Activated CD8-positive, alpha-beta memory T cell treated with anti-CD3 and anti-CD28 coated beads for 48 hours (primary cell): ENCODE measurements around the gene SDR42E1.
"Not testable (repeated sequence)": the region's sequence is repeated elsewhere in the genome, so short reads cannot be mapped to it uniquely, and the experiment has no call there.

ENCODE experiments used
- DNase-seq, 3 experiments: peaks; one replicate each; pipeline ENCODE4 v3.0.0-alpha.2; 2020; ENCODE audit warnings: low read depth in 2 of 3, low spot score in 2 of 3

SDR42E1 gene

DNA sequence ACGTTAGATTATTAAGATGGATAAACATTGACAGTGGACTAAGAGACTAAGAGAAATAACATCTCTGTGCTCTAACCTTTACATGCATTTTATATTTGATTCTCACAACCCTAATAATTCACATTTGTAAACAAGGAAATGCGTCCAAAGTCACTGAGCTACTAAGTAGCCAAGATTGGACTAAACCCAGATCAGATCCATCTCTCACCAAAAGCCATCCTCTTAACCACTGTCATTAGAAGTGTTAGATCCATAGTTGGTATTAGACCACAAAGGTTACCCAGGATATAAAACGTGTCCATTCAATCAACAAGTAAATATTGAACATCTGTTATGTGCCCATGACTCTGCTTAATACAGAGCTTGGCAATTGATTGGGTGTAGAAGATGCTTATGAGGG, 29.0 kb upstream of the SDR42E1 start:
- DNase-seq: no peak

DNA sequence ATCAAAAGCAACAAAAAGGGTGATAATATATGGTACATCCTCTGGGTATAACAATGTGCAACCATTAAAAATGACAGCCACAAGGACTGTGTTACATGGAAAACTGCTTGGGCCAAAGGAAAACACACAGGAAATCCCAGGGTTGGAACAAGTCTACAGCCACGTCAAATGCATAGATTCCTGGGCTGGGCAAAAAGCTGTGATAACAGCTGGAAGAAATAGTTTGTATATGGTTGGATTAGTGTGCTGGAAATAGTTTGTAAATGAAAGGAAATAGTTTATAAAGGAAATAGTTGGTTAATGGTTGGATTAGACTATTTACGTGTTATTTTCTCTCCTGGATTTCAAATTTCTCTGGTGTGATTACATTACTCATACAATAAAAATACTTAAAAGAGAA, 26.4 kb upstream of the SDR42E1 start:
- no peak for DNase-seq

DNA sequence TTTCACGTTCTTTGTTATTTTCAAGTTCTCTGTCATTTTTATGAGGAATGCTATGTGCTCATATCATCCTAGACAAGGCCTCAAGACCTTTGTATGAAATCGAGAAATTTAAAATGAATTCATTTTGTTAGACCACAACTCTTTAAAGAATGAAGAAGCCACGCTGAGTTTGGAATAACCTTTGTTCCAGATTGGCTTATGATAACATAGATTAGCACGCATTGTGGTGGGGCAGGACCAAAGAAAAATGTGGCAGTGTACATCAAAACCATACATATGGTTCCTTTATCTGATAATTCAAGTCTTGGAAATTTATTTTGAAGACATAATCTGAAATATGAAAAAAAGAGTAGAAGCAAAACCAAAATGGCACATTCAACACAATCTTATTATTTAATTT, 26.0 kb upstream of the SDR42E1 start:
- no peak for DNase-seq

DNA sequence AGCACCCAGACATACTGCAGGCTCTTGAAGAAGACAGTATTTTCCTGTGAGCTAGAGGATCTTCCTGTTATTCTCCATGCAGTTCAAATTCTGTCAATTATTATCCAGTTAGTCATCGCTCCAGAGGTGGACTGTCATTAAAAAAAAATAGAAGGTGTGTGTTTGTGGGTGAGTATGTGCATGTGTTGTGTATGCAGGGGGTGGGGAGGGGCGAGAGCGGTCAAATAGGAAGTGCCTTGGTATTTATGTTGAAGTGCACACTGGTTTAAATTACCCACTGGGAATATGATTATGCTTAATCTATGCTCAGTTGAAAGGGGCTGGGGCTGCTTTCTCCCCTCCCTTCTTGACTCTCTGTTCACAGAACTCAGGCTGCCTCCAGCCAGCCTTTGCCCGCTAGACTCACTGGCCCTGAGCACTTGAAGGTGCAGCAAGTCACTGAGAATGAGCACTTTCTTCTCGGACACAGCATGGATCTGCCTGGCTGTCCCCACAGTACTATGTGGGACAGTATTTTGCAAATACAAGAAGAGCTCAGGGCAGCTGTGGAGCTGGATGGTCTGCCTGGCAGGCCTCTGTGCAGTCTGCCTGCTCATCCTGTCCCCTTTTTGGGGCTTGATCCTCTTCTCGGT, 23.8 kb upstream of the SDR42E1 start, which contains the start of gene HSD17B2:
HSD17B2 (plus strand) TSS at position 273 of the 632 bp plus-strand sequence; CDS start at position 445, 172 bp downstream.
- no peak for DNase-seq

DNA sequence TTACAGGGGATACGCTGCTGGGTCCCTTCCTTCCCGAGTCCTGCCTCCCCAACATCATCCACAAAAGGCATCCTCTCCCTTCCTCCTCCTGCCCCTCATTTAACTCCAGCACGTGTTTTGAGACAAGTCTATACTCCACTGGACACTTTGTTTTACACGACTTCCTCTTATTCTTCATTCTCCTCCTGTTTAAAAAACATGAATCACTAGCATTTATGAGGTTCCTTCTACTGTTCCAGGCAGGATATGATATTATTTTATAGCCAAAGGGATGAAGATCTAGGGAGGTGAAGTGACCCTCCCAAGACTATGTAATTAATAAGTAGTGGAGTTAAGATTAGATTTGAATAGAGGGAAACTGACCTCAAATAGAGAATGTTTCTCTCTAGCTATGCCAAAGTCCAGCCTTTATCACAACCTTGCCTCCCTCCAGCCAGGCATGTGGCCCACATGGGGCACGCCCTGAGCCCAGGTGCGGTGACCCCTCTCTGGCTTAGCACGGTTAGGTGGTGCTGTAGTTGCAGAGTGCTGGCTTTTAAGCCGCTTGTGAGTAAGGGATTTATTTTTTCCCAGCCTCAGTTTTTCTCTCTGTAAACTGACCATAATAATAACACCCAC, 22.5 kb upstream of the SDR42E1 start:
- no peak for DNase-seq

DNA sequence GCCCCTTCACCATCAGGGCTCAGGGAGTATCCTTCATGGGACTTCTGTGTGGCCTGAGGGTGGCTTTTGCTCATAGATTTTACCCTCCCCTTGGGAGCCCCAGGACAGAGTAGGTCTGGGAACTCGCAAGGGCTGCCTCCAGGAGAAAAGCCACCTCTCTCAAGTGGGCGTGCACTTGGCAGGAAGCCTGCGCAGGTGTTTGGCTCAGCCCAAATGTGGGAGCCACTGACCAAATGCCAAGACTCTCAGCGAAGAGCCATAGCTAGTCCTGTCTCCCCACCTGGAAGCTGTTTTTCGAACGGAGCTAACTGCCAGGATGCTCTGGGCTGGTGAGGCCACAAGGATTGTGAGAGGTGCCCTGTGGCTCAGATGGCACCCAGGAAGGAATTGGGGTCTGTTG, 21.7 kb upstream of the SDR42E1 start:
- no peak for DNase-seq

DNA sequence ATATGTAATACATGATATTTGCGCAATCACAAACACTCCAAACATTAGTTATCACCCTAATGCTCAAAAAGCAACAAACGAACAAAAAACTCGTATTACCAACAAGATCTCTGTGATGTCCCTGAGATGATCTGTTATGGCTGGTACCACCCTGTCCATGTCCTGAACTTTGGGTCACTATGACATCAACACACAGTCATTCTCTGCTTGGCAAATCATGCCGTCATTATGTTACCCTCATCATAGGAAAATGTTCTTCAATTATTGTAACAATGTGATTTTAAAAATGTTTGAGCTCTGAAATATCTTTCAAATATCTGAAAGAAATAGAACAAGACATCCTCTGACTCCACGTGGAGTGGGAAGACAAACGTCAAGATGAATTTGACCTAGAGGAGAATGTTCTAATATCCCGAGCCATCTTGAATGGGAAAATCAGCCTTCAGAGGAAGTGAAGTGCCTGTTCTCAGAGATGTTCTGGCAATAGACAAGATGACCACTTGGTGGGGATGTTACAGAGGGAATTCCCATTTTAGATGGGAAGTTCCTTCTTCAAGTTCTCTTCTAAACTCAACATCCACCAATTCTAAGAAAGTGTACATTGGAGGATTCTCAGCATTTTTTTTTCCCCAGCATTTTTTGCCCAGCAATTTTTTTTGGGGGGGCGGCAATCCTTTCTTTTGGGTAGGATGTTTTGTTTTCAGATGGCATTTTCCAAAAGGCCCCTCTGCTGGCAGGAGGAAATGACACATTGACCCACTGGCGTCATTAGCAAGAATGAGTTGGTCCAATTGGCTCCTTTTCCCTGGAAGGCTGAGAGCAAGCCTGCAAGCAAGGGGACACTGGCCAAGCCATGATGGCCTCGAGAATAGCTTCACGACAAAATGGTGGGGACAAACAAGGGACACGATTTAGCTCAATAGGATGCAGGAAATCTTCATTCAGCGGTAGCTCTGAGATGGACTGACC, 20.1 kb upstream of the SDR42E1 start:
- DNase-seq: no peak

DNA sequence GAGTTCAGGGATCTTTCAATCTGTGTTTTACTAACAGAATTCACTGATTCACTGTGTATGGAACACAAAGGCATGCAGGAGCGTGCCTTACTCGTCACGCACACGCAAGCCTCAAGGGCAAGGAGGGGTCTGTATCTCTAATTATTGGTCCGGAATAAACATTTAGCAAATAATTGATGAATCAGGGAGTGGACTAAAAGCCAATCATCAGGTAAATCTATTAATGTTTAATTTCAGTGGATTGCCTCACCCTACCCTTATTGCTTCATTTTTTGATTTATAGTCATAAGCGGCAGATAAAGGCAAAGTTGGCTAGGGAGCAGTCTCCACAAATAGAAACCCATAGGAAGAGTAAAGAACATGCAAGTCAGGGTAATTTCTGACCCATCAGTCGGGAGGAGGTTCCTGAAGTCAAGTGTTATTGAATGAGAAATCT, 16.4 kb upstream of the SDR42E1 start:
- DNase-seq: no peak

DNA sequence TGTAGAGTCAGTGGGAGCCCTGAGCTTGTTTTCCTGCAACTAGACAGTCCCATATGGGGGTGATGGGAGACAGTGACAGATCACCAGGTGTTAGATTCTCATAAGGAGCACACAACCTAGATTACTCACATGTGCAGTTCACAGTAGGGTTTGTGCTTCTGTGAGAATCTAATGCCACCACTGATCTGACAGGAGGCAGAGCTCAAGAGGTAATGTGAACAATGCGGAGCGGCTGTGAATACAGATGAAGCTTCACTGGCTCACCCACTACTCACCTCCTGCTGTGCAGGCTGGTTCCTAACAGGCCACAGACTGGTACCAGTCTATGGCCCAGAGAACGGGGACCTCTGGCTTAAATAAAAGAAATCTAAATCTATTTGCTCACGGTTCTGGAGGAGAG, 13.6 kb upstream of the SDR42E1 start:
- DNase-seq: no peak

DNA sequence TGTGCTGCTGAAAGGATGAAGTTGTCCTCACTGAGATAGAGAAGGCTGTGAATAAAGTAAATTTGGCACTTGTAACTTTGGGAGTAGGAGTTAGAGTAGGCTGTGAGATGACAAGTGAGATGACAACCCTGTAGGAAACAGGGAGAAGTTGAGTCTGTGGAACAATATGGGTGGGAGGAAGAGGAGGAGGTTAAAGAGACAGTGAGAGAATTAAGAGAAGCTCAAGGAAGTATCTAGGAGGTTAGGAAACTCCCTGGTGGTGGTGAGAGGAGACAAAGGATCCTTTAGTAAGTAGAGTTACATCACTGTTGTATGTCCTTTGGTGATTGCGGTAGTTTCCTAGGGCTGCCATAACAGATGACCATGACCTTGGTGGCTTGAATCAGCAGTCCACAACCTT, 13.0 kb upstream of the SDR42E1 start:
- no peak for DNase-seq

DNA sequence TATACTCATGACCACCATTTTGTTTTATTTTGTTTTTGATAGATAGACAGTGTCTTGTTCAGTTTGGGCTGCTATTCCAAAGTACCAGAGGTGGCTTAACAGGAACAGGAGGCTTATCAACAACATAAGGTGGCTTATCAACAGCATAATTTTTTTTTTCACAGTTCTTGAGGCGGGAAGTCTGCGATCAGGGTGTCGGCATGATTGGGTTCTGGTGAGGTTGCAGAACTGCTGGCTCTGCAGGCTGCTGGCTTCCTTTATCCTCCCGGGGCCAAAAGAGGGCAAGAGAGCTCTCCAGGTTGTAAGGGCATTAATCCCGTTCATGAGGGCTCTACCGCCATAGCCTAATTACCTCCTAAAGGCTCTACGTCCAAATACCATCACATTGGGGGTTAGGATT, 11.9 kb upstream of the SDR42E1 start:
- DNase-seq: no peak

DNA sequence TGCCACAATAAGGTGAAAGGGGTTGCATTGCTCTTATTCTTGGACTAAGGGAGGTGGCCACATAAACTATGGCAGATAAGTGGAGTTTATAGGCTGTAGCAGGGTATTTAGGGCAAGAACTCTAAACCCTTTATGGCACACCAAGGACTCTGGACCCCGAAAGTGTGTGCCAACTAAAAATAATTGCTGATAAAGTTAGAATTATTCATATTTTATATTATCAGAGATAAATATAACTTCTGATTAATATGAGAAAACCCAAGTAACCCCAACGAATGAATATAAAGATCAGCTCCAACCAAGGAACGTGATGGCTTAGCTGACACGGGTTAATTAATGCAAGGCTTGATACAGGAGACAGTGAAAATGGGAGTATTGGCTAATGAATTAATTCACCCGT, 8.8 kb upstream of the SDR42E1 start:
- DNase-seq: no peak

DNA sequence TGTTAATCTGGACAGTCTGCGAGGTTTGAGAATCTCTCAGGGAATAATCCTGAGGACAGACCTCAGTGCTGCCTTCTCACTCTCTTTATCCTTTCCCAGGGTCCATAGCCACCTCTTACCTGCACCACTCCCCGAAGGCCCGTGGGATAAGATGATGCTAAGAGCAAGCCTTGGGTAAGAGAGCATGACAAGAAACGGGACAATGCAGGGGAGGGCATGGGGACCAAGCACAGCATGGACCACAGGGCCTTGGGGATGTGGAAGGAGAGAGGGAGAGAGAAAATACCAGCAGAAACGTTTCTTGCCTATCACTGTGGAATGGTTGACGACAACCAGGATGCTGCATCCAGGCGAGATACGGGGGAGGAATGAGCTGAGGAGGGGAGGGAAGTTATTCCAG, 8.3 kb upstream of the SDR42E1 start:
- no peak for DNase-seq

DNA sequence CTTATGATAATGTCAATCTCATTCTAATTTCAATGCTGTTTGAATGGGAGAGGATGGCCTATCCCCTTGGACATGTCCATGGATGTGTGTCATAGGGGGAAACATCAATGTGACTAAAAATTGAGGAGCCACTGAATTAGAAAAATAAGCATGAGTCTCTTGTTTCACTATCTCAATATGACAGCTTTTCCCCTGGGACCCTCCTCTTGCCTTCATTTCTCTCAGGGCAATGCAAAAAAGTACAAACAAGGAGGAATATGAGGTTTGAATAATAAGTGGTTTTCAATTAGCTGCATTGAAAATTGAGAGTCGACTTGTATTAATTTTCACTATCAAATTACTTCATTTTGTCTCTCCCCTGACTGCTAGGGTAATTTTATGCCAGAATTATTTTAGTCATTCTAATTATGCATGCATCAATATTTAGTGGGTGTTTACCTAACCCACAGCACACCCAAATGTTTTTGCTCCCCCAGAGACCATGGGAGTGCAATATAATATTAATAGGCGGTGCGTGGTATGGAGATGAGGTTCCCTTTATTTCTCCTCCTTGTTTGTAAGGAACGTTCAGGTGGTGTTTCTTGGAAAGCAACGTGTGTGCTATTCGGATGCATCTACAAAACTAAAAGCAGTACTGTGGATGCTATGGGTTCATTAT, 6.8 kb upstream of the SDR42E1 start:
- DNase-seq: no peak

DNA sequence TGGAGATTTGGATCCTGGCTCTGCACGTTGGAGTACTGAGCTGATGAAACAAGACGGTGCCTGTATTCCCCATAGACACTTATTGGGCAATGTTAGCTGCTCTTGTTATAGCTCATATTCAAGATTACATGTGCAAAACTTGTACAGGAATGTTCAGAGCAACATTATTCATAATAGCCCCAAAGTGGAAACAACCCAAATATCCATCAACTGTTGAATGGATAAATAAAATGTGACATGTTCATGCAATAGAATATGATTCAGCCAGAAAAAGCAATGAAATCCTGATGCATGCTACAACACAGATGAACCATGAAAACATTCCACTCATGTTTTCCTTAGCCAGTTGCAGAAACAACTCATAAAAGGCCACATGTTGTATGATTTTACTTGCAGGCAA, 5.7 kb upstream of the SDR42E1 start:
- DNase-seq: no peak

DNA sequence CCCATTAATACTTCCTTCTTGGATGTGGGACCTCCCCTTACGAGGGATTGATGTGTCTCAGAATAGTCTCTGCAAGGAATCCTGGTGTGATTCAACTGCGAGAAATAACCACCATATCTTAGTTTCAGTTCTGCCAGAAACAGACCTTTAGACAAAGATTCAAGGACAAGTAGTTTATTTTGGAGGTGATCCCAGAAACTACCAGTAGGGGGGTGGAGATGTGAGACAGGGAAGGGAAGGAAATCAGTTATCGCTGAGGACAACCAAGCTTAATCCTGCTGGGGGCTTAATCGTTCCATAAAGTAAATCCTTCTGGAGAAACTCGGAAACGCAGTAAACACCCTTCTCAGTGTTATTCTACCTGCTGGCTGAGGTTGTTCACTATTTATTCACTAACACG, 5.0 kb upstream of the SDR42E1 start:
- DNase-seq: no peak

DNA sequence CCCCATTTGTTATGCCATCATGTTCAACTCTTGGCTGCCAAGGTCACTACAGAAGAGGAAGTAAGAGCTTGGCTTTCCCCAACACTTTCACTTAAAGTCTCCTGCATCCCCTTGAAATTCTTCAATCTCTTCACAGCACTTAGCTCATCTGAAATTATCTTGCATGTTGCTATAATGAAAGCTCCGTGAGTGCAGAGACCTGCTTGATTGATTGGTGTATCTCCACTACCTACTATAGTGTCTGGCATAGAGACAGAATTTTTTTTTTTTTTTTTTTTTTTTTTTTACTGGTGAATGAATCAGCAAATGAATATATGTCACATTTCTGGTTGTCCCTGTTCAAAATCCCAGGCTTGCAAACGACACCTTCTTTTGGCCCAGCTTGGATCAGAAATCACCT, 1.9 kb upstream of the SDR42E1 start:
- no peak for DNase-seq

DNA sequence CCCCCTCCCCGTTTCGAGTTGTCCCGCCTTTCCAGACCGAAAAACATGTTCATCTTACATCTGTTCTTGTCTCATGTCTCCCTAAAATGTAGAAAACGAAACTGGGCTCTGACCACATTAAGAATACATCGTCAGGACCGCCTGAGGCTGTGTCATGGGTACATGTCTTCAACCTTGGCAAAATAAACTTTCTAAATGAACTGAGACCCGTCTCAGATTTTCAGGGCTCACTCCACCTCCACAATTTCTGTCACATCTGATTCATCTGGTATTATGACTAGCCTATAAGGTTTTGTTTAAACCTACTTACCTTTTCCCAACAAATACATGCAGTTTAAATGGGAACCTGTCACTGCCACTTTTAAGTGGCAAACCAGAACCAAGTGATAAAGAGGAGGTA, 621 bp downstream of the SDR42E1 start:
- DNase-seq: no peak

DNA sequence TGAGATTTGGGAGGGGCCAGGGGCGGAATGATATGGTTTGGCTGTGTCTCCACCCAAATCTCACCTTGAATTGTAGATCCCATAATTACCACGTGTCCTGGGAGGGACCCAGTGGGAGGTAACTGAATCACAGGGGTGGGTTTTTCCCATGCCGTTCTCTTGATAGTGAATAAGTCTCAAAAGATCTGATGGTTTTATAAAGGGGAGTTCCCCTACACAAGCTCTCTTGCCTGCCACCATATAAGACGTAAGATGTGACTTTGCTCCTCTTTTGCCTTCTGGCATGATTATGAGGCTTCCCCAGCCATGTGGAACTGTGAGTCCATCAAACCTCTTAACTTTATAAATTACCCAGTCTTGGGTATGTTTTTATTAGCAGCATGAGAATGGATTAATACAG, 1.5 kb downstream of the SDR42E1 start:
- DNase-seq: not testable (repeated sequence)

DNA sequence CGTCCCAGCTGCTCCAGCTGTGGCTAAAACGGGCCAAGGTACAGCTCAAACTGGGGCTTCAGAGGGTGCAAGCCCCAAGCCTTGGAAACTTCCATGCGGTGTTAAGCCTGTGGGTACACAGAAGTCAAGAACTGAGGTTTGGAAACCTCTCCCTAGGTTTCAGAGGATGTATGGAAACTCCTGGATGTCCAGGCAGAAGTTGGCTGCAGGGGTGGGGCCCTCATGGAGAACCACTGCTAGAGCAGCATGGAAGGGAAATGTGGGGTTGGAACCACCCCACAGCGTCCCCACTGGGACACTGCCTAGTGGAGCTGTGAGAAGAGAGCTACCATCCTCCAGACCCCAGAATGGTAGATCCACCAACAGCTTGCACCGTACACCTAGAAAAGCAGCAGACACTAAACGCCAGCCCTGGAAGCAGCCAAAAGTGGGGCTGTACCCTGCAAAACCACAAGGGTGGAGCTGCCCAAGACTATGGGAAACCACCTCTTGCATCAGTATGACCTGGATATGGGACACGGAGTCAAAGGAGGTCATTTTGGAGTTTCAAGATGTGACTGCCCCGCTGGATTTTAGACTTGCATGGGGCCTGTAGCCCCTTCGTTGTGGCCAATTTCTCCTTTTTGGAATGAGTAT, 2.2 kb downstream of the SDR42E1 start:
- DNase-seq: no peak

DNA sequence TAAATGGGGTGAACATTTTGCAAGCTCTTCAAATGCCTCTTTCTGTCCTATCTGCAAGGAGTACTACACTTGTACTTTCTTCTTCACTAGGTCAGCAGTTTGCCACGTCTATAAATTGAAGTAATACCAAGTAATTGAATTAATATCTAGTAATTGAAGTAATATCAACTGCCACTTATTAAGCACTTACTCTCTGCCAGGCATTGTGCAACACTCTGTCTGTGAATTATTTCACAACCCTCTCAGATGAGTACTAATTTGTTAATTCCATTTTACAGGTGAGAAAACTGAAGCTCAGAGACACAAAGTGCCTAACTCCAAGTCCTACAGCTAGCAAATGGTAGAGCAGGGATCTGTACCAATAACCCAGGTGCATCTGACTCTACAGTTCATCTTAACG, 4.1 kb downstream of the SDR42E1 start:
- DNase-seq: no peak
